Mammary epithelial cell (primary cell): ENCODE data around the gene RNPEPL1.

Experiments
- CTCF ChIP-seq, 2 donors: IDR thresholded peaks in 1 of 2; conservative IDR thresholded peaks in 1 of 2; 2 replicates each; pipeline ENCODE4 v1.5.1; 2011 to 2012; ENCODE audit warnings: inconsistent platforms in 2 of 2, low read length in 2 of 2, mild to moderate bottlenecking in 2 of 2, control low read depth in 1 of 2, low read depth in 1 of 2; ENCODE audit not compliant: insufficient read depth in 1 of 2; ENCODE audit errors: extremely low read depth in 1 of 2
- EZH2 ChIP-seq: IDR thresholded peaks from 2 replicates; pipeline ENCODE4 v1.6.1; 2012; ENCODE audit warnings: low read length, inconsistent platforms, borderline replicate concordance

- TF ChIP-seq CTCF (conservative IDR thresholded peaks at IDR 0.05 in 1 of 2, IDR thresholded peaks at IDR 0.05 in 1 of 2; ENCODE audit: extremely low read depth in 1 of 2, insufficient read depth in 1 of 2, low read depth in 1 of 2, low read length in 2 of 2) (no peak), EZH2 (no peak)
These were observed 49.3 kb upstream of the RNPEPL1 start for GRCh38 chr2:240518981-240519380.
